HEK293T (cell line): Measurements from ENCODE around the gene IGF1.

Experiments
- CTCF ChIA-PET: fragments of 350-600 bp; formaldehyde crosslinking; extraction: SDS; loops from one replicate; lab custom pipeline; 2021; ENCODE audit warnings: antibody characterized with exemption, inconsistent platforms; lab: Yijun Ruan, JAX
- POLR2A ChIA-PET: fragments of 350-600 bp; formaldehyde crosslinking; extraction: SDS; loops from one replicate; lab custom pipeline; 2020; ENCODE audit warnings: antibody characterized with exemption, inconsistent platforms; lab: Yijun Ruan, JAX
- DNase-seq: peaks from one replicate; pipeline ENCODE4 v3.0.0; 2012; ENCODE audit warnings: mixed read lengths; ENCODE audit errors: extremely low spot score
- ARNT ChIP-seq: fragments of 450-650 bp; IDR thresholded peaks from 2 replicates; pipeline ENCODE4 v1.6.1; 2017; ENCODE audit warnings: mild to moderate bottlenecking
- BHLHE40 ChIP-seq: fragments of 450-650 bp; IDR thresholded peaks from 2 replicates; pipeline ENCODE4 v1.6.1; 2016; ENCODE audit warnings: mild to moderate bottlenecking, moderate library complexity, borderline replicate concordance
- CTBP1 ChIP-seq: fragments of 450-650 bp; IDR thresholded peaks from 2 replicates; pipeline ENCODE4 v1.6.1; 2016; ENCODE audit warnings: borderline replicate concordance
- ELF4 ChIP-seq: fragments of 450-650 bp; IDR thresholded peaks from 2 replicates; pipeline ENCODE4 v1.6.1; 2017; ENCODE audit warnings: antibody characterized with exemption
- FOXA1 ChIP-seq: fragments of 450-650 bp; IDR thresholded peaks from 2 replicates; pipeline ENCODE4 v1.6.1; 2016; ENCODE audit warnings: mild to moderate bottlenecking
- FOXK2 ChIP-seq: fragments of 450-650 bp; IDR thresholded peaks from 2 replicates; pipeline ENCODE4 v1.6.1; 2016; ENCODE audit warnings: mild to moderate bottlenecking
- FOXM1 ChIP-seq: fragments of 450-650 bp; IDR thresholded peaks from 2 replicates; pipeline ENCODE4 v1.6.1; 2017; ENCODE audit warnings: mild to moderate bottlenecking, borderline replicate concordance
- HDGF ChIP-seq: fragments of 450-650 bp; IDR thresholded peaks from 2 replicates; pipeline ENCODE4 v1.6.1; 2017; ENCODE audit warnings: antibody characterized with exemption, borderline replicate concordance
- L3MBTL2 ChIP-seq: fragments of 450-650 bp; conservative IDR thresholded peaks from 2 replicates; pipeline ENCODE4 v1.6.1; 2016; ENCODE audit warnings: mild to moderate bottlenecking
- LEF1 ChIP-seq: fragments of 450-650 bp; IDR thresholded peaks from 2 replicates; pipeline ENCODE4 v1.6.1; 2017; ENCODE audit warnings: mild to moderate bottlenecking, borderline replicate concordance
- NFRKB ChIP-seq: fragments of 450-650 bp; IDR thresholded peaks from 2 replicates; pipeline ENCODE4 v1.6.1; 2016; ENCODE audit warnings: mild to moderate bottlenecking, moderate library complexity
- PKNOX1 ChIP-seq: fragments of 450-650 bp; IDR thresholded peaks from 2 replicates; pipeline ENCODE4 v1.6.1; 2016
- SP1 ChIP-seq: fragments of 450-650 bp; IDR thresholded peaks from 2 replicates; pipeline ENCODE4 v1.6.1; 2017
- SUZ12 ChIP-seq: fragments of 450-650 bp; IDR thresholded peaks from 2 replicates; pipeline ENCODE4 v1.6.1; 2016; ENCODE audit warnings: mild to moderate bottlenecking
- TARDBP ChIP-seq: fragments of 450-650 bp; IDR thresholded peaks from 2 replicates; pipeline ENCODE4 v1.6.1; 2016
- ZNF384 ChIP-seq: fragments of 450-650 bp; IDR thresholded peaks from 2 replicates; pipeline ENCODE4 v1.6.1; 2016

Gene IGF1

GRCh38 chr12:102423462-102423861 lies 56.9 kb downstream of the IGF1 start:
- CTCF ChIA-PET, result interaction anchor here (0.6 kb wide), 1 partner anchor 60 kb away, joined by 3 read pairs; no protein-coding TSS in a partner anchor
- no peak for TF ChIP-seq FOXA1
- TF ChIP-seq CTBP1, result no peak
- no peak for TF ChIP-seq BHLHE40
- no peak for TF ChIP-seq PKNOX1
- no peak for TF ChIP-seq ELF4
- no peak for TF ChIP-seq L3MBTL2
- no peak for TF ChIP-seq SP1
- TF ChIP-seq ZNF384, result no peak
- no peak for TF ChIP-seq NFRKB
- TF ChIP-seq FOXM1, result no peak
- TF ChIP-seq LEF1, result no peak
- TF ChIP-seq TARDBP, result no peak
- no peak for TF ChIP-seq SUZ12
- no peak for TF ChIP-seq ARNT
- POLR2A ChIA-PET, result no interaction called here
- no peak for DNase-seq

- ChIA-PET CTCF (no interaction called here), POLR2A (no interaction called here)
- TF ChIP-seq HDGF, result no peak
- TF ChIP-seq SP1, result no peak
- TF ChIP-seq SUZ12, result no peak
- TF ChIP-seq NFRKB, result no peak
- TF ChIP-seq BHLHE40, result no peak
- TF ChIP-seq ELF4, result no peak
- TF ChIP-seq FOXM1, result no peak
- no peak for TF ChIP-seq LEF1
- no peak for TF ChIP-seq TARDBP
- no peak for TF ChIP-seq ZNF384
- TF ChIP-seq L3MBTL2, result no peak
- TF ChIP-seq FOXK2, result no peak
- TF ChIP-seq PKNOX1, result no peak
- TF ChIP-seq ARNT, result no peak
- TF ChIP-seq CTBP1, result no peak
- no peak for TF ChIP-seq FOXA1
- DNase-seq, result no peak
Measured at GRCh38 chr12:102421802-102422583, 58.4 kb downstream of the IGF1 start.

- ChIA-PET CTCF (no interaction called here), POLR2A (no interaction called here)
- TF ChIP-seq TARDBP (no peak), BHLHE40 (no peak), L3MBTL2 (no peak), FOXM1 (no peak)
- no peak for DNase-seq
Measured at GRCh38 chr12:102419094-102419764, 61.1 kb downstream of the IGF1 start.

- ChIA-PET CTCF (no interaction called here), POLR2A (no interaction called here)
- TF ChIP-seq FOXK2, result no peak
- TF ChIP-seq ARNT, result no peak
- TF ChIP-seq BHLHE40, result no peak
- TF ChIP-seq NFRKB, result no peak
- no peak for TF ChIP-seq SUZ12
- TF ChIP-seq HDGF, result no peak
- no peak for TF ChIP-seq ELF4
- no peak for TF ChIP-seq CTBP1
- TF ChIP-seq LEF1, result no peak
- TF ChIP-seq ZNF384, result no peak
- no peak for TF ChIP-seq L3MBTL2
- no peak for TF ChIP-seq SP1
- no peak for TF ChIP-seq FOXM1
- TF ChIP-seq FOXA1, result no peak
- no peak for TF ChIP-seq TARDBP
- no peak for TF ChIP-seq PKNOX1
- no peak for DNase-seq
Measured at GRCh38 chr12:102417055-102417454, 63.3 kb downstream of the IGF1 start.

- ChIA-PET POLR2A (no interaction called here), CTCF (no interaction called here)
- no peak for TF ChIP-seq ZNF384
- TF ChIP-seq FOXK2, result no peak
- TF ChIP-seq ELF4, result no peak
- TF ChIP-seq BHLHE40, result no peak
- no peak for TF ChIP-seq ARNT
- TF ChIP-seq NFRKB, result no peak
- no peak for TF ChIP-seq HDGF
- no peak for TF ChIP-seq CTBP1
- TF ChIP-seq SP1, result no peak
- TF ChIP-seq PKNOX1, result no peak
- no peak for TF ChIP-seq LEF1
- no peak for TF ChIP-seq FOXA1
- no peak for TF ChIP-seq L3MBTL2
- TF ChIP-seq SUZ12, result no peak
- TF ChIP-seq FOXM1, result no peak
- DNase-seq, result no peak
Measured at GRCh38 chr12:102415515-102415914, 64.8 kb downstream of the IGF1 start.
